A549 (cell line): ENCODE measurements around the gene TMEM259.

Source experiments
- CHD2 ChIP-seq: fragments of 150-350 bp; IDR thresholded peaks from 2 replicates; pipeline ENCODE4 v1.6.1; 2014; ENCODE audit warnings: low read length; ENCODE audit not compliant: partially characterized antibody
- CTCF ChIP-seq: fragments of >200 bp; sonication (Bioruptor Twin); formaldehyde crosslinking; IDR thresholded peaks from 3 replicates; pipeline ENCODE4 v1.5.1; 2016
- EP300 ChIP-seq, 2 experiments: fragments of >200 bp; sonication (Bioruptor Twin); formaldehyde crosslinking; IDR thresholded peaks; 2 replicates in 1 of 2; 3 replicates in 1 of 2; pipeline ENCODE4 v1.6.1; 2016 to 2017
- GATA3 ChIP-seq: IDR thresholded peaks from 2 replicates; pipeline ENCODE4 v1.6.1; 2012; ENCODE audit warnings: borderline replicate concordance
- HOXB13 ChIP-seq: fragments of 250-450 bp; sonication (Bioruptor Pico); IDR thresholded peaks from 2 replicates; pipeline ENCODE4 v1.5.0; 2020; ENCODE audit warnings: low read depth, mild to moderate bottlenecking, moderate library complexity
- JUNB ChIP-seq: fragments of >200 bp; sonication (Bioruptor Twin); formaldehyde crosslinking; IDR thresholded peaks from 2 replicates; pipeline ENCODE4 v1.6.1; 2016
- MAFK ChIP-seq: fragments of 450-650 bp; IDR thresholded peaks from 2 replicates; pipeline ENCODE4 v1.6.1; 2014; ENCODE audit not compliant: partially characterized antibody
- POLR2A ChIP-seq: IDR thresholded peaks from 2 replicates; pipeline ENCODE4 v1.6.1; 2012; ENCODE audit warnings: mild to moderate bottlenecking, low read length
- REST ChIP-seq: fragments of 200-600 bp; sonication (generic); IDR thresholded peaks from 2 replicates; pipeline ENCODE4 v1.6.1; 2016; ENCODE audit warnings: antibody characterized with exemption, mild to moderate bottlenecking, moderate library complexity
- TF ChIP-seq, protein P1 (sequence below): fragments of 150-350 bp; IDR thresholded peaks from 2 replicates; pipeline ENCODE4 v1.6.1; 2014; ENCODE audit warnings: low read depth, mild to moderate bottlenecking, low read length

- TF ChIP-seq GATA3 = no peak
- no peak for TF ChIP-seq CTCF
- no peak for TF ChIP-seq MAFK
- no peak for TF ChIP-seq REST
- TF ChIP-seq HOXB13 (CRISPR knock-in tag) = no peak
- TF ChIP-seq EP300 (IDR thresholded peaks at IDR 0.05) = no peak
- no peak for TF ChIP-seq JUNB
- TF ChIP-seq POLR2A = no peak
- TF ChIP-seq, protein P1, sequence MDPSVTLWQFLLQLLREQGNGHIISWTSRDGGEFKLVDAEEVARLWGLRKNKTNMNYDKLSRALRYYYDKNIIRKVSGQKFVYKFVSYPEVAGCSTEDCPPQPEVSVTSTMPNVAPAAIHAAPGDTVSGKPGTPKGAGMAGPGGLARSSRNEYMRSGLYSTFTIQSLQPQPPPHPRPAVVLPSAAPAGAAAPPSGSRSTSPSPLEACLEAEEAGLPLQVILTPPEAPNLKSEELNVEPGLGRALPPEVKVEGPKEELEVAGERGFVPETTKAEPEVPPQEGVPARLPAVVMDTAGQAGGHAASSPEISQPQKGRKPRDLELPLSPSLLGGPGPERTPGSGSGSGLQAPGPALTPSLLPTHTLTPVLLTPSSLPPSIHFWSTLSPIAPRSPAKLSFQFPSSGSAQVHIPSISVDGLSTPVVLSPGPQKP = no peak
- no peak for TF ChIP-seq CHD2
Observed at GRCh38 chr19:964116-964520, 56.8 kb downstream of the TMEM259 start.
